ENCODE data around the gene FMO5. TPM values are rescaled to one million over a fixed set of nuclear protein-coding genes. Genes with fewer than 3 reads are reported as not detected.

The FMO5 gene
- total and polyA plus RNA-seq, 10 of the 15 experiments (the other 5 are each of a cell fraction or from before 2014, with no cell fraction given): 0.05 to 0.58 (median 0.19) TPM

DNA sequence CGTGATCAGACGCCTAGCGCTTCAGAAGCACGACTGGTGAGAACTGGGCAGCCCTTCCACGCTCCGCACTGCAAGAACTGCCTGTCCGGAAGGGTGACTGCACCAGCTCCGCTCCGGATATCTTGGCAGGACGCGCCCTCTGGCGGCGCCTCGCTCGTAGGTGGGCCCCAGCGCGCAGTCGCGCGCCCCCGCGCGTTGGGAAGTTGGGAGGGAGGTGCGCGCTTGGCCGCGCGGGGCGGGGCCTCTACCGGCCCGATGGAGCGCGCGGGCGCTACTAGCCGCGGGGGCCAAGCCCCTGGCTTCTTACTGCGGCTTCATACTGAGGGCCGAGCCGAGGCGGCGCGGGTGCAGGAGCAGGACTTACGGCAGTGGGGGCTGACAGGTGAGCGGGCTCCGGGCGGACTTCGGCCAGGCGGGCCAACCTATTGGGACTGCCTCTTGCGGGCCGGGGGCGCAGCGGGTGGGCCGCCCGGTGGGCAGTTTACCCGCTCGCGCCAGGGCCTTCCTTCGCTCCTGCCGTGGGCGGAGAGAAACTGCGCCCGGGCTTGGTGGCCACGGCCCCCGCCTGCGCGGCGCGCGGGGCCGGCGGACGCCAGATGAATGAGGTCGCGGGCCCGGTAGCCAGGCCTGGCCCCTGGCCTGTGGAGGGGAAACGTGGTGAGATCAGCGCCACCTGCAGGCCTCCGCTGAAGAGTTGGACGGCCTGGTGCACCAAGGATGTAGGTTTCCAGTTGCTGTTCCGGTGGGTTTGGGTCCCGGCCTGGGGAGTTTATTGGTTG, 17.5 kb upstream of the FMO5 start, which contains the start of gene CHD1L (continued):
- TF ChIP-seq, protein P1, sequence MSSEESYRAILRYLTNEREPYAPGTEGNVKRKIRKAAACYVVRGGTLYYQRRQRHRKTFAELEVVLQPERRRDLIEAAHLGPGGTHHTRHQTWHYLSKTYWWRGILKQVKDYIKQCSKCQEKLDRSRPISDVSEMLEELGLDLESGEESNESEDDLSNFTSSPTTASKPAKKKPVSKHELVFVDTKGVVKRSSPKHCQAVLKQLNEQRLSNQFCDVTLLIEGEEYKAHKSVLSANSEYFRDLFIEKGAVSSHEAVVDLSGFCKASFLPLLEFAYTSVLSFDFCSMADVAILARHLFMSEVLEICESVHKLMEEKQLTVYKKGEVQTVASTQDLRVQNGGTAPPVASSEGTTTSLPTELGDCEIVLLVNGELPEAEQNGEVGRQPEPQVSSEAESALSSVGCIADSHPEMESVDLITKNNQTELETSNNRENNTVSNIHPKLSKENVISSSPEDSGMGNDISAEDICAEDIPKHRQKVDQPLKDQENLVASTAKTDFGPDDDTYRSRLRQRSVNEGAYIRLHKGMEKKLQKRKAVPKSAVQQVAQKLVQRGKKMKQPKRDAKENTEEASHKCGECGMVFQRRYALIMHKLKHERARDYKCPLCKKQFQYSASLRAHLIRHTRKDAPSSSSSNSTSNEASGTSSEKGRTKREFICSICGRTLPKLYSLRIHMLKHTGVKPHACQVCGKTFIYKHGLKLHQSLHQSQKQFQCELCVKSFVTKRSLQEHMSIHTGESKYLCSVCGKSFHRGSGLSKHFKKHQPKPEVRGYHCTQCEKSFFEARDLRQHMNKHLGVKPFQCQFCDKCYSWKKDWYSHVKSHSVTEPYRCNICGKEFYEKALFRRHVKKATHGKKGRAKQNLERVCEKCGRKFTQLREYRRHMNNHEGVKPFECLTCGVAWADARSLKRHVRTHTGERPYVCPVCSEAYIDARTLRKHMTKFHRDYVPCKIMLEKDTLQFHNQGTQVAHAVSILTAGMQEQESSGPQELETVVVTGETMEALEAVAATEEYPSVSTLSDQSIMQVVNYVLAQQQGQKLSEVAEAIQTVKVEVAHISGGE (CRISPR knock-in tag; IDR thresholded peaks at IDR 0.05): no peak
- TF ChIP-seq PAX8 (IDR thresholded peaks at IDR 0.05): no peak
- no peak for TF ChIP-seq KLF5 (IDR thresholded peaks at IDR 0.05; ENCODE audit: partially characterized antibody)
- peak; percentile 2; the same call in 1 of the 2 replicates for TF ChIP-seq RUNX3 (IDR thresholded peaks at IDR 0.05; ENCODE audit: low read length)
- no peak for TF ChIP-seq ZNF622 (IDR thresholded peaks at IDR 0.05)
- no peak for TF ChIP-seq JUND (IDR thresholded peaks at IDR 0.05; ENCODE audit: low read depth, low read length)
- TF ChIP-seq HCFC1 (IDR thresholded peaks at IDR 0.05; ENCODE audit: low read length): peak; percentile 44; the same call in 1 of the 2 replicates
- TF ChIP-seq IKZF2 (IDR thresholded peaks at IDR 0.05): no peak
- no peak for TF ChIP-seq BCL11A (IDR thresholded peaks at IDR 0.05; ENCODE audit: low read depth, low read length)
- TF ChIP-seq LARP7 (IDR thresholded peaks at IDR 0.05): peak; percentile 81
- no peak for TF ChIP-seq CHD1 (IDR thresholded peaks at IDR 0.05; ENCODE audit: low read depth, low read length)
- peak; percentile 63 to 98 for TF ChIP-seq EGR1 (IDR thresholded peaks at IDR 0.05; ENCODE audit: borderline replicate concordance in 1 of 2, low read depth in 2 of 2, low read length in 2 of 2)
- TF ChIP-seq KAT2A (conservative IDR thresholded peaks at IDR 0.05; ENCODE audit: control insufficient read depth, low read depth, low read length): no peak
- TF ChIP-seq CEBPB (IDR thresholded peaks at IDR 0.05; ENCODE audit: borderline replicate concordance in 1 of 2, low read depth in 2 of 2, low read length in 2 of 2): no peak
- 0 out of 2 replicates have a peak, but pooled peaks have one; percentile 12 for TF ChIP-seq TCF3 (IDR thresholded peaks at IDR 0.05; ENCODE audit: borderline replicate concordance, insufficient read depth, low read depth, low read length)
- peak; percentile 40 to 60; a peak in 3 of 4 replicates for TF ChIP-seq BHLHE40 (IDR thresholded peaks at IDR 0.05; ENCODE audit: borderline replicate concordance in 1 of 2, low read depth in 2 of 2, low read length in 1 of 2)
- TF ChIP-seq FOXK2 (IDR thresholded peaks at IDR 0.05): no peak
- TF ChIP-seq, protein P2, sequence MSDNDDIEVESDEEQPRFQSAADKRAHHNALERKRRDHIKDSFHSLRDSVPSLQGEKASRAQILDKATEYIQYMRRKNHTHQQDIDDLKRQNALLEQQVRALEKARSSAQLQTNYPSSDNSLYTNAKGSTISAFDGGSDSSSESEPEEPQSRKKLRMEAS (IDR thresholded peaks at IDR 0.05; ENCODE audit: low read depth, low read length): peak; percentile 26; the same call in 1 of the 2 replicates
- peak; percentile 66; the same call in 1 of the 2 replicates for TF ChIP-seq PML (IDR thresholded peaks at IDR 0.05; ENCODE audit: low read length)
- peak; percentile 39; the same call in 1 of the 2 replicates for TF ChIP-seq TAF1 (IDR thresholded peaks at IDR 0.05; ENCODE audit: borderline replicate concordance, low read depth, low read length)
- TF ChIP-seq ZNF217 (IDR thresholded peaks at IDR 0.05): no peak
- TF ChIP-seq, protein P3, sequence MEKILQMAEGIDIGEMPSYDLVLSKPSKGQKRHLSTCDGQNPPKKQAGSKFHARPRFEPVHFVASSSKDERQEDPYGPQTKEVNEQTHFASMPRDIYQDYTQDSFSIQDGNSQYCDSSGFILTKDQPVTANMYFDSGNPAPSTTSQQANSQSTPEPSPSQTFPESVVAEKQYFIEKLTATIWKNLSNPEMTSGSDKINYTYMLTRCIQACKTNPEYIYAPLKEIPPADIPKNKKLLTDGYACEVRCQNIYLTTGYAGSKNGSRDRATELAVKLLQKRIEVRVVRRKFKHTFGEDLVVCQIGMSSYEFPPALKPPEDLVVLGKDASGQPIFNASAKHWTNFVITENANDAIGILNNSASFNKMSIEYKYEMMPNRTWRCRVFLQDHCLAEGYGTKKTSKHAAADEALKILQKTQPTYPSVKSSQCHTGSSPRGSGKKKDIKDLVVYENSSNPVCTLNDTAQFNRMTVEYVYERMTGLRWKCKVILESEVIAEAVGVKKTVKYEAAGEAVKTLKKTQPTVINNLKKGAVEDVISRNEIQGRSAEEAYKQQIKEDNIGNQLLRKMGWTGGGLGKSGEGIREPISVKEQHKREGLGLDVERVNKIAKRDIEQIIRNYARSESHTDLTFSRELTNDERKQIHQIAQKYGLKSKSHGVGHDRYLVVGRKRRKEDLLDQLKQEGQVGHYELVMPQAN (conservative IDR thresholded peaks at IDR 0.05): peak; percentile 86
- TF ChIP-seq, protein P4, sequence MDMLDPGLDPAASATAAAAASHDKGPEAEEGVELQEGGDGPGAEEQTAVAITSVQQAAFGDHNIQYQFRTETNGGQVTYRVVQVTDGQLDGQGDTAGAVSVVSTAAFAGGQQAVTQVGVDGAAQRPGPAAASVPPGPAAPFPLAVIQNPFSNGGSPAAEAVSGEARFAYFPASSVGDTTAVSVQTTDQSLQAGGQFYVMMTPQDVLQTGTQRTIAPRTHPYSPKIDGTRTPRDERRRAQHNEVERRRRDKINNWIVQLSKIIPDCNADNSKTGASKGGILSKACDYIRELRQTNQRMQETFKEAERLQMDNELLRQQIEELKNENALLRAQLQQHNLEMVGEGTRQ (IDR thresholded peaks at IDR 0.05; ENCODE audit: borderline replicate concordance, low read depth, low read length): no peak

All from GM12878 (cell line).